AG09309 (cell line): ENCODE measurements around the gene TRAPPC6A.

Source experiments
- DNase-seq: peaks from one replicate; pipeline ENCODE4 v3.0.0-alpha.2; 2010; ENCODE audit warnings: low read depth
- H3K4me3 ChIP-seq: 2 replicates; pipeline ENCODE4 v1.5.1; 2011; ENCODE audit warnings: mild to moderate bottlenecking, low read depth, low read length, moderate library complexity; ENCODE audit not compliant: control insufficient read depth
- CTCF ChIP-seq: IDR thresholded peaks from 2 replicates; pipeline ENCODE4 v1.5.1; 2011; ENCODE audit warnings: mild to moderate bottlenecking, low read depth, low read length, inconsistent platforms; ENCODE audit not compliant: insufficient read depth, control insufficient read depth; ENCODE audit errors: missing control alignments

TRAPPC6A gene

GRCh38 chr19:45142726-45143110 is 35.3 kb downstream of the TRAPPC6A start:
- H3K4me3 ChIP-seq, result no peak overlapping the region
- DNase-seq, result no peak
- no peak for TF ChIP-seq CTCF

- no peak for TF ChIP-seq CTCF
- H3K4me3 ChIP-seq, result no peak overlapping the region
- DNase-seq, result no peak
These were observed 35.9 kb downstream of the TRAPPC6A start for GRCh38 chr19:45142016-45142725.

GRCh38 chr19:45141203-45141900 is 36.7 kb downstream of the TRAPPC6A start:
- DNase-seq, result no peak
- TF ChIP-seq CTCF, result no peak
- H3K4me3 ChIP-seq, result no peak overlapping the region

GRCh38 chr19:45140533-45140932 is 37.5 kb downstream of the TRAPPC6A start:
- TF ChIP-seq CTCF, result no peak
- H3K4me3 ChIP-seq, result no peak overlapping the region
- DNase-seq, result no peak

GRCh38 chr19:45140144-45140503 is 37.9 kb downstream of the TRAPPC6A start:
- no peak for TF ChIP-seq CTCF
- DNase-seq, result no peak
- no peak overlapping the region for H3K4me3 ChIP-seq

- H3K4me3 ChIP-seq, result no peak overlapping the region
- no peak for DNase-seq
- no peak for TF ChIP-seq CTCF
These were observed 38.5 kb downstream of the TRAPPC6A start for GRCh38 chr19:45139286-45140143.
